Lower leg skin (tissue), 3 donors: ENCODE measurements around the gene POTEB3.
"Not testable (repeated sequence)": the region's sequence is repeated elsewhere in the genome, so short reads cannot be mapped to it uniquely, and the experiment has no call there.

Experiments used
- CTCF ChIP-seq, 3 donors: fragments of 450-650 bp; IDR thresholded peaks; one replicate each; pipeline ENCODE4 v1.5.1; 2016; ENCODE audit warnings: antibody characterized with exemption in 3 of 3, mild to moderate bottlenecking in 3 of 3, moderate library complexity in 2 of 3
- POLR2A ChIP-seq, 2 donors: fragments of 450-650 bp; IDR thresholded peaks; one replicate each; pipeline ENCODE4 v1.6.1; 2016 to 2017; ENCODE audit warnings: antibody characterized with exemption in 2 of 2, mild to moderate bottlenecking in 1 of 2, moderate library complexity in 1 of 2

- not testable (repeated sequence) for TF ChIP-seq CTCF, POLR2A (IDR thresholded peaks at IDR 0.05)
Observed at GRCh38 chr15:21368625-21369024, 71.7 kb downstream of the POTEB3 start.
